CD4-positive, alpha-beta T cell treated with Interleukin-1 beta for 1 hour (primary cell): Measurements from ENCODE around the gene ACOT11.
"Not testable (repeated sequence)": the region's sequence is repeated elsewhere in the genome, so short reads cannot be mapped to it uniquely, and the experiment has no call there.

Experiments
- DNase-seq, 2 donors: peaks; one replicate each; pipeline ENCODE4 v3.0.0-alpha.2; 2020 to 2022

Gene ACOT11

DNA sequence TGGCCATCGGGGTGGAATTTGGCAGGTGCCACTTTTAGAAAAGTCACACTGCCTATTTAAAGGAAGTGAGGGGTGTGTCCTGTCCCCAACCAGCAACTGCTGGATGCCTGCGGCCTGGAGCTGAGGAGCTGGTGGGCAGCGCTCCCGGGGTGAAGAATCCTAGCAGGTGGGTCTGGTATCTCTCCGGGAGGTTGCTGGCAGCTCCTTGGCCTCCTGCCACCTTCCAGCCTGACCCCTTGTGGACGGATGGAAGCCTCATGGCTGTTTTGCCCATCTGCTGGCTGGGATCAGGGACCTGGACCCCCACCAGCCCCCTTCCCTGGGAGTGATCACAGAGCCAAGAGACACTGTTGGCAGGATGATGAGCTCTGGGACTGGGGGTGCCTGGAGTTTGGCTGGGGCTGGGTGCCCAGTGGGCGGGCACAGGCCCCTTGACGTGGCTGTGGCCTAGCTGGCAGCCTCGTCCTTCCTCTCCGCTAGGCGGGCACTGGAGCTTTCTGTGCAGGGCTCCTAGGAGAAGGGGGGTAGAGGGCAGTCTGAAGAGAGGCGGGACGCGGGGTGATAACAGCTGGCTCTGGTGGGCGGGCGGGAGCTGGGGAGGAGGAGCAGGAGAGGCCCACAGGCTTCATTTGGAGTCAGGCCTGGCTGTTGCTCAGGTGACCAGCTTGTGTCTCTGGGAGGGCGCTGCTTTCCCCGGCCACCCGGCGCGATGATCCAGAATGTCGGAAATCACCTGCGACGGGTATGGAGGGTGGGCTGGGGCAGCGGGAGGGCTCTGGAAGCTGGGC is at the start of gene ACOT11:
TSS of gene ACOT11 (plus strand) at position 628 of the 788 bp plus-strand sequence. CDS start at position 710, 82 bp downstream.
- DNase-seq = no peak

DNA sequence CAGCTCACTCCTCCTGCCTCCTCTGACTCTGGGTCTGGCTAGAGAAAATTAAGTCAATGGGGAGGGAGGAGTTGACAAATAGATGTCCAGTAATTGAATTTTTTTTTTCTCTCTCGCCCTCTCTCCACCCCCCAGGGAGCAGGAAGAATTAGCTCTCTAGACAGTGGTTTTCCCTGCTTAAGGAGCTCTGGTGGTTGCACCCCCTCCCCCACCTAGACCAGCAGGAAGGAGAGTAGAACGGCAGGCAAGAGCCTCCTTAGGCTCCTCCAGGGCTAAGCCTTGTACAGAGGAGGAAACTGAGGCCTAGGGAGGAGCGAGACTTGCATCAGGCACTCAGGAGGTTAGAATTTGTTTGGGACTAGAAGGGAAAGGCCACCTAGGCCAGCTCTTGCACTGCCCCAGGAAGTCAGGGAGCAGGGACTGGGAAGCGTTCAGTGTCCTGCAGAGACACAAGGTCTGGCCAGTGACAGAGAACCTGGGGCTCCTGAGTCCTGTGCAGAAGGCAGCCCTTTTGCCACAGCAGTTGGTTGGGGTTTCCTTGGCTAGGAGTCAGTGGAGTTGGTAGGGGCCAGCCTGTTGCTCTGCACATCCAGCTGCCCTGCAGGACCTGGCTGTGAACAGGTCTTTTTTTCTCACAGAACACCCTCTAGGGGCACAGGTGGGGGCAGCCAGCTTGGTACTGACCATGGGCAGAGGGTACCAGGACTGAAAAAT is 49.5 kb upstream of the ACOT11 start:
- no peak for DNase-seq

DNA sequence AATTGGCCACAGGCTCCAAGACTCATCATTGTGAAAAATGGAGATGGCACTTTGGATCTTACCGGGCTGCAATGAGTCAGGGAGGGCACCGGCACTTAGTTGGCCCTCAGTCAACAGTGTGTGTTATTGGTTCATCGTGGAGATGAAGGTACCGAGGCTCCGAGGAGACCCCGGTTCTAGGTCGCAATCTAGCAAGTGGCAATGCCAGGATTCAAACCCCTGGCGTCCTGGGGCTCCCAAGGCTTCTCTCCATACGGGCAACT is 49.0 kb upstream of the ACOT11 start:
- no peak for DNase-seq

DNA sequence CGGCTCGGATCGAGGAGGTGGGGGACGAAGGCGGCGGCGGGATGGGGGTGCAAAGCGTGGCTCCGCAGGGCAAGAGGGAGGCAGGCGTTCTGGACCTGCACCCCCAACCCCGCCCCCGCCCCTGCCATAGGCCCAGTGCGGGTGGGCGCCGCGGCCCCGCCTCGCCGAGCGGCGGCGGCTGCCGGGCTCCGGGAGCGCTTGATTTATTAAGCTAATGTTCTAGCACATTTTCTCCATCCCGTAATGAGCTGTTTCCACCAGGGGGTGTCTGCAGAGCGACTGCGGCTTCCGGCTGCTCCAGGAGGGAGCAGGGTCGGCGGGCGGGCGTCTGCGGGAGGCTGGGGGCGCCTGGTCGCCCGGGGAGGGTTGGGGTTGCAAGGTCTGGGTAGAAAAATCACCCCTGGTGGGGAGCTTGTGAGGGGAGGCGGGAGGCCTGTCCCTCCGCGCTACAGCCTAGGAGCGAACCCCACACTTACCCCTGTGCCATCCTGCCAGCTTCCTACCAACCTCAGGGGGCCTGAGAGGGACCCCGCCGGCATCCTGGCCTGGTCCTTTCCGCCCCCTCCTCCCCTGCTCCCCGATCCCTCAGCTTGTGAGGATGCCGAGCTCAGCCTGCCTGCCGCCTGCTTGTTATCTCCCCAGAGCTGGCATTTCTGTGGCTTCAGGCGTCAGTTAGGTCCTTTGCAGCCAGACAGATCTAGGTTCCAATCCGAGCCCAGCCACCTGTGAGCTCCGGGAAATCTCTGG is 48.5 kb upstream of the ACOT11 start:
- peak; percentile 33 to 41 for DNase-seq

DNA sequence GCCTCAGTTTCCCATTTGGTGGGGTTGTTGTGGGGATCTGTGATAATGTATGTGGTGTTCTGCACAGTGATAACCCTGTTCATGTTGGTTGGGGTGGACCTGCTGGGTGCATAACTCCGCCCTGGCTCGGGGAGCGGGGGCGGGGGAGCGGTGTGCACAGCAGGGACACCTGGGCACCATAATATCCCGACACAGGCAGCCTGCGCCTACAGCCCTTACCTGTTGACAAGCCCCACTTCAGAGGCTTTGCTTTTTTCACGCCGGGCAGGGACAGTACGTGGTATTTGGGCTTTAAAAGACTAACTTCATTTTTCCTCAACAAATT is 48.0 kb upstream of the ACOT11 start:
- no peak for DNase-seq

DNA sequence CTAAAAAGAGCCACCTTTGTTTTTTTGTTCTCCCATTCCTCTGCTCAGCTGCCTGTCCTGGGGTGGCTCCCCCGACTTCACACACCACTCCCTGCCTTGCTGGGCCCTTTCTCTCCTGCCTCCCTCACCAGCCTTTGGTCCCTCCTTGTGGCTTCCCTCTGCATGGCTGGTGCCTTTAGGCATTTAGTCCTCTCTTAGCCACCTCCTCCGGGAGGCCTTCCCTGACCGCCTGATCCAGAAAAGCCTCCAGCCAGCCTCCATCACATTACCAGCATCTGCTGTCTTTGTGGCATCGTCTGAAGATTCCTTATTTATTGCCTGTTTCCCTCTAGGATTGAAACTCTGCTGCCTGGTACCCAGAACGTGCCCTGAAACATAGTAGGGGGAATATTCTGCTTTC is 46.2 kb upstream of the ACOT11 start:
- DNase-seq = no peak

DNA sequence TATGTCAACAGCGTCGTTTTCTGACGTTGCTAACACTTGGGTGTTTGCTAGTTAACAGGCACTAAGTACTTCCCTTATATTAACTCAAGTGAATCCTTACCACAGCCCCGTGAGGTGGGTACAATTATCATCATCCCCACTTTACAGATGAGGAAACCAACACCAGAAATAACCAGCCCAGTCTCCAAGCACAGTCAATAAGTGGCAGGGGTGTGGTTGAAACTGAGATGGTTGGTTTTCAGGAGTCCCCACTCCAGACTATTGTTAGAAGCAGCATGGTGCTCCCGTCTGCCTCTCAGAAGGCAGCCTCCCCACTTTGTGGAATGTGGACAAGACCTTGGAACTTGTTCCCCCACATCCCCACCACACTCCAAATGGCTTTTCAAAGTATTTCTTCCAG is 45.7 kb upstream of the ACOT11 start:
- DNase-seq = no peak

DNA sequence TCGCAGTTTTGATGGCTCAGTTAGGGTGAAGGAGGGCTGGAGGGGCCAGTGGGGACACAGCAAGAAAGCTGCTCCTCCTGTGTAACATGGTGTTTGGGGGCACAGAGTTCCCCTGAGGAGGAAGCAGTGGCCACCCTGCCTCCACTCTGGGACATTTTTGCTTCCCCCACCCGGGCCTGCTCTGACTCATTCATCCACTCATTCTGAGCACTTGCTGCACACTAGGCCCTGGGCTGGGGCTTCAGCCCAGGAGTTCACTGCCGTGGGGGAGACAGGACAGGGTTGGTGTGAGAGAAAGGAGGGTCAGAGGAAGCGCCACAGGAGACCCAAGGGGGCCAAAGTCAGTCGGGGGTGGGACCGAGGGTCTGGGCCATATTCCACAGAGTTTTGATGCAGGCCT is 41.4 kb upstream of the ACOT11 start:
- DNase-seq = no peak

DNA sequence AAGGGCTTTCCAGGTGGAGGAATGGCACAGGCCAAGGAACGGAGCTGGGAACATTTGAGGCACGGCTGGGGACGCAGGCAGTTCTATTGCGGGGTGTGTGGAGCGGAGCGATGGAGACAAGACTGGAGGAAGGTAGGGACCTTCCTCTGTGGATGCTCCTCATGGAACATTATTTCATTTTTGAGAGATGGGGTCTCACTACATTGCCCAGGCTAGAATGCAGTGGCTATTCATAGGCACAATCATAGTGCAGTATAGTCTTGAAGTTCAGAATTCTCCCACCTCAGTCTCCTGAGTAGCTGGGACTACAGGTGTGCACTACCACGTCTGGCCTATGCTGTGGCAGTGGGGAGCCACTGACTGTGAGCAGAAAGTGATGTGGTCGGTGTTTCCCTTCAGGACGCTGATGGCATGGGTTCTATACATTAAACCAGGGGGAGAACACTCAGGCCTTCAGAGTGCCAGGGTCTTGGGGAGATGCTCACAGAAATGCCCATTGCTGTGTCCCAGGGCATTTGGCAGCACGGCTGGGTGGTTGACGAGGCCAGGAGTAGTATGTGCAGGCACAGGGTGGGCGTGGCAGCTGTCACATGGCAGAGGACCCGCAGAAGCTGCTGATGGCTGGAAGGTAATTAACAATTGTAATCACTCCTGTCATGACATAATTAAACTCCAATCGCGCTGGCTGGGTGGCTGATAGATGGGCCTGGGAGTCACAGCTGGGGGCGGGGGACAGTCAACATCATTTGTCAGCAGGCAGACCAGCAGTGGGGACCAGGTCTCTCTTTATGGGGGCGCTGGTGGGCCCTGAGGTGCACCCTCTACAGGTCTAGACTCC is 40.8 kb upstream of the ACOT11 start:
- no peak for DNase-seq

DNA sequence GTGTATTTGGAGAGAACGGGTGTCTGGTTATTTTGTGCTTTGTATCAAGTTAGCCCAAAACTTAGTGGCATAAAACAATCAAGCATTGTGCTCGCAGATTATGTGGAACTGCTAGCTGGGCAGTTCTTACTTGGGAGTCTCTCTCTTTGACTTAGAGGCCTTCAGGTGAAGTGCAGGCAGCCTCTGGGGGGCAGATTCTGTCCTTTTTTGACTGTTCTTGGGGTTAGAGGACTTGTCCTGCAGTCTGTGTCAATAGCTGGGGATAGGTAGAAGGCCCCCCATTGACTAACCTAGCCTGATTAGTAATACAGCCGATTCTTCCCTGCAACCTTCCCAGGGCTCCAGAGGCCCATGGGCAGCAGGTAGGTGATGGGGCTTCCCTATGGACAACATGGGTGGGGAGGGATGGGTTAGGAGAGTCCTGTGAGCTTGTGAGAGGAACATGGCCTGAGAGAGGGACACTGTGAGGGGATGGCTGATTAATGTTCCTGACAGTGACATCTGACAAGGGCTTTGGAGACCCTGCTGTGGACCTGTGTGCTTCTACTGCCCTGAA is 37.2 kb upstream of the ACOT11 start:
- no peak for DNase-seq

DNA sequence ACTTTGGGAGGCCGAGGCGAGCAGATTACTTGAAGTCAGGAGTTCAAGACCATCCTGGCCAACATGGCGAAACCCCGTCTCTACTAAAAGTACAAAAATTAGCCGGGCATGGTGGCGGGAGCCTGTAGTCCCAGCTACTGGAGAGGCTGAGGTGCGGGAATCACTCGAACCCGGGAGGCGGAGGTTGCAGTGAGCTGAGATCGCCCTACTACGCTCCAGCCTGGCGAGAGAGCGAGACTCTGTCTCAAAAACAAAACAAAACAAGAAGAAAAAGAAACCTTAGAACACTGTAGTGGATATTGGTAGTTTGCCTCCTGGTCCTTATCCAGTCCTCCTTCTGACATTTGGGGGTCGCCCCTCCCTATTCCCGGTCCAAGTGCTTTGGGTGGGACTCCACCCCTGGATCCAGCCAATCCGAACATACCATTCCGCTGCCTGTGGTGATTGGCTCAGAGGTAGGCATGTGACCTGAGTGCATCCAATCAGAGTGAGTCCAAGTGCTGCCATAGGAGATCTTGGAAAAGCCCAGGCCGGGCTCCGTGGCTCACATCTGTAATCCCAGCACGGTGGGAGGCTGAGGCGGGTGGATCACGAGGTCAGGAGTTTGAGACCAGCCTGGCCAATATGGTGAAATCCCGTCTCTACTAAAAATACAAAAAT is 34.0 kb upstream of the ACOT11 start:
- DNase-seq = not testable (repeated sequence)

DNA sequence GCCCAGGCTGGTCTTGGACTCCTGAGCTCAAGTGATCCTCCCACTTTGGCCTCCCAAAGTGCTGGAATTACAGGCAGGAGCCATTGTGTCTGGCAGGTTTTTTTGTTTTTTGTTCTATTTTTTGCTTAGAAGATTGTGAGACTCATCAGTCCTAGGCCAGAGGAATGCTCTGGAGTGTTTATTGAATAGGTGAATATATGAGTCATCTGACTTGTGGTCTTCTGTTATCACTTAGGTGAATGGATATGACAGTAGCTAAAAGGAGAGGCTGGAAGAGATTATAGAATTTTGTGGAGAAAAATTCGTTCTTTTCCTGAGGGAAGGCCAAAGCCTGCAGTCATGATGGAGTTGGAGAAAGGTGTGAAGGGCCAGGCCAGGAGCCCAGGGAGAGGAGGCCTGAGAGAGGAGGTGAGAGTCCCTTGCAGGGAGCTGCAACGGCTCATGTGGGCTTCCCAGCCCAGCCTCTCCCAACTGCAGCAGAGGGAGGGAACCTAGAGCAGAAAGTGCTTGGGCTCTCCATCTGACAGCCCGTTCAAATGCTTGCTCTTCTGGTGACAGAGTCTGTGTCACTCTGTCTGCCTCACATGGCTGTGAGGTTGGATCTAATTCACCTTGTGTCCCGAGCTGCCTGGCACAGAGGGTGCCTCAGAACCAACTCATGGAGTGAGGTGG is 31.6 kb upstream of the ACOT11 start:
- no peak for DNase-seq

DNA sequence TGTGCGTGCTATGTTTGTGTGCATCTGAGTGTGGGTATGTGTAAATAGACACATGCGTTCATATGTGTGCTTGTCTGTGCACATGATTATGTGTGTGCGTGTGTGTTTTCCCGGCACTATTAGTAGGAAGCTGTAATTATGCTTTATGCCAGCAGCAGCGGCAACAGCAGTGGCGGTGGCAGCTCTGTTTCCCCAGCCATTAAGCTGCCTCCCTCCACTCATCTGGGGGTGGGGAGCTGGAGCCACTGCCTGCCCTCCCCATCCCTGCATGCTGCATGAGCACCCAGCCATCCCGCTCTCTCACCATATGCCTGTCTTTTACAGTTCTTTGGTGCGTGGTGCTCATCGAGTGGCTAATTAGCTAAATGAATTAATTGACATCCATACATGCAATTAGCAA is 30.5 kb upstream of the ACOT11 start:
- DNase-seq = no peak

DNA sequence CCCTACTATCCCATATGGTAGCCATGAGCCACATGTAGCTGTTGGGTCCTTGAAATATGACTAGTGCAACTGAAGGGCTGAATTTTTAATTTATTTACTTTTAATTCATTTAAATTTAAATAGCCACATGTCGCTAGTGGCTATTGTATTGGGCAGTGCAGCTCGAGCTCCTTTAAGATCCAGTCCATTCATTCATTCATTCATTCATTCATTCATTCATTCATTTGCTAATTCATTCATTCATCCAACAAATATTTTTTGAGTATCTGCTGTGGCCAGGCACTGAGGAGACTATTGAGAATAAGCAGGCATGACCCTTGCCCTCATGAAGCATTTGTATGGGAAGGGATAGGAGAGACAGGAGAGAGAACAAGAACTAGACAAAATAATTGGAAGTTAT is 29.5 kb upstream of the ACOT11 start:
- DNase-seq = no peak

DNA sequence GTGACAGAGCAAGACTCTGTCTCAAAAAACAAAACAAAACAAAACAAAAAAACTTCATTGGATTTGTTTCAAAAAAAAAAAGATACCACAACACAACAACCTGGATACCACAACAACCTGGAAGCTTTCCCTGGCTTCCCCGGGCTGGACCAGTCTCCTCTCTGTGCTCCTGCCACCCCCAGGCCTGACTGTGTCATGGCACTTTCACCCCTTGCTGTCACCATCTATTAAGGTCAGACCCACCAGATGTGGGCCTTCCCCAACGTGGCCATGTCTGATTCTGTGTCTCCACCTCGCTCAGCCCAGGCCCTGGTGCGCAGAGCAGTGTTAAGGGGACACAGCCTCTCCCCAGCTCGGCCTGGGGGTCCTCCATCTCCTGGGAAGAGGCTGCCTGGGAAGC is 28.3 kb upstream of the ACOT11 start:
- DNase-seq = no peak

DNA sequence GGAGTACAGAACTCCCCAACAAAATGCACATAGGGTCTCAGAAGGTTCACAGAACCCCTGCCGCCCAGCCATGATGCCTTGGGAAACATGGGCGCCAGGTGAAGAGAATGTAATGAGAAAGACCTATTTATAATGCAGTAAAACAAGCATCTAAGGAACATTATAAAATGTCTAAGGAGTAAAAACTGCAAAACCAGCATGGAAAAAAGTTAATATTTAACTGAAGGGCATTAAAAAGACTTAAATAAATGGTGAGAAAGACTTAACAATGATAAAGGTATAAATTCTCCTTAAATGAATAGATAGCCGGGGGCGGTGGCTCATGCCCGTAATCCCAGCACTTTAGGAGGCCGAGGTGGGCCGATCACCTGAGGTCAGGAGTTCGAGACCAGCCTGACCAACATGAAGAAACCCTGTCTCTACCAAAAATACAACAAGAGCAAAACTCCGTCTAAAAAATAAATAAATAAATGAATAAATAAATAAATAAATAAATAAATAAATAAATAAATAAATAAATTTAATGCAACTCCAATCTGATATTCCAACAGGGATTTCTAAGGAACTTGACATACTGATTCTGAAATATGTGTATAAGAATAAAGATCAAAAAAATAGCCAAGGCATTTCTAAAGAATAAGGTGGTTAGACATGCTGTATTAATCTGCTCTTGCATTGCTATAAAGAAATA is 27.3 kb upstream of the ACOT11 start:
- DNase-seq = no peak

DNA sequence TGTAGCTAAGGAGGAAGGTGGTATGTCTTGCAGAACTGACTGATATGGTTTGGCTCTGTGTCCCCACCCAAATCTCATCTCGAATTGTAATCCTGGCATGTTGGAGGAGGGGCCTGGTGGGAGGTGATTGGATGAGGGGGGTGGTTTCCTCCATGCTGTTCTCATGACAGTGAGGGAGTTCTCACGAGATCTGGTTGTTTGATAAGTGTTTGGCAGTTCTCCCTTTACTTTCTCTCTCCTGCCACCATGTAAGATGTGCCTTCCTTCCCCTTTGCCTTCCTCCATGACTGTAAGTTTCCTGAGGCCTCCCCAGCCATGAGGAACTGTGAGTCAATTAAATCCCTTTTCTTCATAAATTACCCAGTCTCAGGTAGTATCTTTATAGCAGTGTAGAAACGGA is 21.5 kb upstream of the ACOT11 start:
- not testable (repeated sequence) for DNase-seq

DNA sequence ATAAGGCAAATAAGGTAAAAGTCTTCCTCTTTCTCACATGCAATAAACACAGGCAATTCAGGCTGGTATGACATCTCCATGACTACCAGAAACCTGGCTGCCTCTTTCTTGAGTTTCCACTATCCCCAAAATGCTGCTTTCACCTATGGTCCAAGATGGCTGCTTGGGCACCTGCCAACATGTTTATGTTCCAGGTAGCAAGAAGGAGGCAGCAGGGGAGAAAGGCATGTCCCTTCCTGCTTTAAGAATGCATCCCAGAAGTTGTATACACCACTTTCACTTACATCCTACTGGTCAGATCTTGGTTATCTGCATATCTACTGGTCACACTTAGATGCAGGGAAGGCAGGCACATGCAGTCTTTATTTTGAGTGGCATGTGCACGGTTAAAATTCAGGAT is 19.4 kb upstream of the ACOT11 start:
- DNase-seq = no peak

DNA sequence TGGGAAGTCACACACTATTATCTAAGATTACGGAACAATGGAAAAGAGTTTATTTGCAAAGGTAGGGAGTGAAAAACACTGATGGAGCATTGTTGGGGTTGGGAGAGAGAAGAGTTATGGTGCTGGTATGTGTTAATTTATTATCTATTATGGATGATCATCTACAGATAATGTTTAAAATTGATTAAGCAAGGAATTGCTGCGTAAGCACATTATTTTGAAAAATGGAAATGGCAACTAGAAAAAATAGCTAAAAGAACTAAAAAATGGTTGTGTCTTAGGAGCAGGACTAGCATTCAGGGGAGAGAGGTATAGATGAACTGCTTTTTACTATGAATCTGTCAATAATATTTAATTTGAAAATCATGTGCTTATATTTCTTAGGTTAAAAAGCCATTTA is 16.0 kb upstream of the ACOT11 start:
- no peak for DNase-seq

DNA sequence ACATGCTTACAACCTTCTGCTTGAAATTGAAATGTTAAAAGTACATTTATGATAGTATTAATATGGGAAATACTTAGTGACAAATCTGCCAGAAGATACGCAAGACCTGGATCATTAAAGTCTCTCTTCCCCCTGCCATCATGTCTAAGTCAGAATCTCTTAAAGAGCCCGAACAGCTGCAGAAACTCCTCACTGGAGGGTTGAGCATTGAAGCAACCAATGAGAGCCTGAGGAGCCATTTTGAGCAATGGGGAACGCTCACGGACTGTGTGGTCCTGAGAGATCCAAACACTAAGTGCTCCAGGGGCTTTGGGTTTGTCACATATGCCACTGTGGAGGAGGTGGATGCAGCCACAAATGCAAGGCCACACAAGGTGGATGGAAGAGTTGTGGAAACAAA is 11.4 kb upstream of the ACOT11 start:
- DNase-seq = not testable (repeated sequence)

DNA sequence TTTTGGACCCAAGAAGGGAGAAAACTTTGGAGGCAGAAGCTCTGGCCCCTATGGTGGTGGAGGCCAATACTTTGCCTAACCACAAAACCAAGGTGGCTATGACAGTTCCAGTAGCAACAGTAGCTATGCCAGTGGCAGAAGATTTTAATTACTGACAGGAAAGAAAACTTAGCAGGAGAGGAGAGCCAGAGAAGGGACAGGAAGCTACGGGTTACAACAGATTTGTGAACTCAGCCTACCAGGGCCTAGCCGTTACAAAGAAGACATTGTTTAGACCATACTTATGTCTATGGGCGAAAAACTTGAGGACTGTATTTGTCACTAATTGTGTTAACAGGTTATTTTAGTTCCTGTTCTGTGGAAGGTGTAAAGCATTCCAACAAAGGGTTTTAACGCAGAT is 10.4 kb upstream of the ACOT11 start:
- no peak for DNase-seq
